H1 (cell line): ENCODE data around the gene UBASH3B. TPM values are rescaled to one million over a fixed set of nuclear protein-coding genes. Genes with fewer than 3 reads are reported as not detected.

Experiments
- CBX8 ChIP-seq: fragments of 300-800, 300-1000 bp; sonication (generic); IDR thresholded peaks from 2 replicates; pipeline ENCODE4 v1.7.1; 2016; ENCODE audit warnings: low read depth, low read length, borderline replicate concordance
- CHD2 ChIP-seq: IDR thresholded peaks from 2 replicates; pipeline ENCODE4 v1.6.1; 2012; ENCODE audit warnings: low read length, improper control_type of control experiment
- GABPA ChIP-seq: IDR thresholded peaks from 2 replicates; pipeline ENCODE4 v1.6.1; 2011; ENCODE audit warnings: mild to moderate bottlenecking, low read length, moderate library complexity, borderline replicate concordance; ENCODE audit not compliant: insufficient read depth
- KDM4A ChIP-seq: IDR thresholded peaks from one replicate; pipeline ENCODE4 v1.7.1; 2012; ENCODE audit warnings: low read depth, mild to moderate bottlenecking, moderate library complexity, low read length, inconsistent platforms; ENCODE audit not compliant: severe bottlenecking
- NANOG ChIP-seq: IDR thresholded peaks from 2 replicates; pipeline ENCODE4 v1.6.1; 2011; ENCODE audit warnings: low read length, low read depth, mild to moderate bottlenecking, inconsistent platforms; ENCODE audit not compliant: insufficient read depth, poor library complexity, severe bottlenecking
- SP1 ChIP-seq: IDR thresholded peaks from 2 replicates; pipeline ENCODE4 v1.6.1; 2011; ENCODE audit warnings: low read depth, low read length
- polyA plus RNA-seq, 7 experiments: library from polyadenylated mRNA; depleted of rRNA in 3 of 7; stranded (reverse) in 5 of 7; unstranded in 2 of 7; fragments of >200 nt in 5 of 7; fragments of 200-250 nt in 2 of 7; gene quantifications; 1 replicate in 5 of 7; 2 replicates in 1 of 7; 4 replicates in 1 of 7; pipeline versions ENCODE4 v1.2.1 to v1.2.3, GENCODE V29; 2011 to 2013; ENCODE audit warnings: missing spikeins in 2 of 7, mixed read lengths in 2 of 7
- total RNA-seq: library from RNA; stranded (reverse); fragmentation: NEBNext Ultra II Directional; extraction: Animal tissue kit (Norgen Biotek cat#: 25700); gene quantifications from 2 replicates; pipeline ENCODE4 v1.2.1, GENCODE V29; 2021

The UBASH3B gene
- total and polyA plus RNA-seq, 2 of the 8 experiments (the other 6 are each of a cell fraction or from before 2014, with no cell fraction given) = 7.5 to 9.5 TPM

DNA sequence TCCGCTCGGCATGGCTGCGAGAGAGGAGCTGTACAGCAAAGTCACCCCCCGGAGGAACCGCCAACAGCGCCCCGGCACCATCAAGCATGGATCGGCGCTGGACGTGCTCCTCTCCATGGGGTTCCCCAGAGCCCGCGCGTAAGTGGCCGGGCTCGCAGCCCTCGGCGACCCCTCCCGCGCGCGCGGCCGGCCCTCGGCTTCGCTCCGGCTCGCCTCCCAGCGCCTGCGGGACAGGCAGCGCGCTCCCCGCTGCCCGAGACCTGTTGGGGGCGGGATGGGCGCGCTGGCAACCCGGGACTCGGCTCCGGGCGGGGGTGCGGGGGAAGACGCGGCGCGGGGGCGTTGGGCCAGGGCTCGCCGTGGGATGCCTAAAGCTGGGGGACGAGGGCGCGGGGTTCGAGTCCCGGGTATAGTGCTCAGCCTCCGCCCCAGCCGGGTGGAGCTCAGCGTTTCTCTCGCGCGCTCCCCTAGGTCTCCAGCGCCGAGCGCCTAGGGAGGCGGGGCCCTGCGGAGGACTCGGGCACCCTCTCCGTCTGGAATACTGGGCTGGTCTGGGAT, 630 bp downstream of the UBASH3B start (continued):
- TF ChIP-seq CHD2 = no peak
- TF ChIP-seq SP1 = no peak
- TF ChIP-seq GABPA = no peak
- no peak for TF ChIP-seq CBX8
- no peak for TF ChIP-seq NANOG
- TF ChIP-seq KDM4A = peak; percentile 95
